Measurements from ENCODE around the gene HAND2.
A peak's percentile ranks its signal among the peaks of the same experiment; 100 is the strongest.

HAND2 gene

GRCh38 chr4:173507471-173508385 is 22.3 kb downstream of the HAND2 start:
- DNase-seq = peak; percentile 34
- Histone ChIP-seq H2BK5ac (ENCODE audit: low read length) (no peak overlapping the region), H3K36me3 (ENCODE audit: control insufficient read depth, insufficient read depth, low read length) (no peaks in the 10 kb centered on the region), H3K23ac (ENCODE audit: low read length) (no peak overlapping the region), H3K56ac (ENCODE audit: low read length) (no peak overlapping the region), H3K18ac (ENCODE audit: low read length) (no peak overlapping the region), H4K8ac (ENCODE audit: low read depth, low read length) (no peak overlapping the region), H4K5ac (ENCODE audit: low read length) (no peak overlapping the region), H3K4ac (ENCODE audit: low read depth, low read length) (no peak overlapping the region), H3K79me1 (ENCODE audit: low read length) (no peaks in the 10 kb centered on the region), H2BK120ac (ENCODE audit: low read depth, low read length) (no peak overlapping the region), H3K9ac (ENCODE audit: low read length) (no peak overlapping the region), H3K4me3 (ENCODE audit: low read length) (no peak overlapping the region), H3K27me3 (ENCODE audit: insufficient read depth, low read length, poor library complexity) (peaks cover 92% of the 10 kb centered on the region), H3K4me2 (ENCODE audit: low read length) (no peak overlapping the region), H2BK15ac (replicated peaks; ENCODE audit: low read depth) (no peak overlapping the region), H3K27ac (ENCODE audit: low read depth, low read length) (no peak overlapping the region), H2AK5ac (ENCODE audit: low read length) (no peak overlapping the region), H3K4me1 (ENCODE audit: control insufficient read depth, low read depth, low read length) (peaks cover 4% of the 10 kb centered on the region), H3K79me2 (ENCODE audit: control insufficient read depth, insufficient read depth, low read length) (no peaks in the 10 kb centered on the region)
- no CpG with 5 or more reads among the region's 27 CpGs for WGBS (ENCODE audit: extremely low coverage, insufficient coverage, low lambda C conversion rate)

GRCh38 chr4:173506597-173507211 is 23.3 kb downstream of the HAND2 start:
- H3K79me1 ChIP-seq (ENCODE audit: low read length) = no peaks in the 10 kb centered on the region
- H3K27me3 ChIP-seq (ENCODE audit: insufficient read depth, low read length, poor library complexity) = peaks cover 91% of the 10 kb centered on the region
- H3K36me3 ChIP-seq (ENCODE audit: control insufficient read depth, insufficient read depth, low read length) = no peaks in the 10 kb centered on the region
- no peak overlapping the region for H2BK120ac ChIP-seq (ENCODE audit: low read depth, low read length)
- peak; percentile 43 for DNase-seq
- no peak overlapping the region for H4K5ac ChIP-seq (ENCODE audit: low read length)
- H3K27ac ChIP-seq (ENCODE audit: low read depth, low read length) = no peak overlapping the region
- H4K8ac ChIP-seq (ENCODE audit: low read depth, low read length) = no peak overlapping the region
- no peaks in the 10 kb centered on the region for H3K79me2 ChIP-seq (ENCODE audit: control insufficient read depth, insufficient read depth, low read length)
- no peak overlapping the region for H3K4me3 ChIP-seq (ENCODE audit: low read length)
- H3K9ac ChIP-seq (ENCODE audit: low read length) = no peak overlapping the region
- H3K4me2 ChIP-seq (ENCODE audit: low read length) = peak overlapping the region; percentile 15
- no peak overlapping the region for H2BK15ac ChIP-seq (replicated peaks; ENCODE audit: low read depth)
- H3K4me1 ChIP-seq (ENCODE audit: control insufficient read depth, low read depth, low read length) = peaks cover 4% of the 10 kb centered on the region
- no peak overlapping the region for H2BK5ac ChIP-seq (ENCODE audit: low read length)
- H2AK5ac ChIP-seq (ENCODE audit: low read length) = no peak overlapping the region
- no CpG with 5 or more reads among the region's 35 CpGs for WGBS (ENCODE audit: extremely low coverage, insufficient coverage, low lambda C conversion rate)
- no peak overlapping the region for H3K23ac ChIP-seq (ENCODE audit: low read length)
- H3K56ac ChIP-seq (ENCODE audit: low read length) = peak overlapping the region; percentile 17
- H3K4ac ChIP-seq (ENCODE audit: low read depth, low read length) = no peak overlapping the region
- H3K18ac ChIP-seq (ENCODE audit: low read length) = no peak overlapping the region

GRCh38 chr4:173505924-173506518 is 24.0 kb downstream of the HAND2 start:
- H3K27me3 ChIP-seq (ENCODE audit: insufficient read depth, low read length, poor library complexity) = peaks cover 92% of the 10 kb centered on the region
- H2BK15ac ChIP-seq (replicated peaks; ENCODE audit: low read depth) = no peak overlapping the region
- no peak overlapping the region for H3K23ac ChIP-seq (ENCODE audit: low read length)
- H3K79me2 ChIP-seq (ENCODE audit: control insufficient read depth, insufficient read depth, low read length) = no peaks in the 10 kb centered on the region
- H3K79me1 ChIP-seq (ENCODE audit: low read length) = no peaks in the 10 kb centered on the region
- no peak overlapping the region for H3K4me2 ChIP-seq (ENCODE audit: low read length)
- H2BK120ac ChIP-seq (ENCODE audit: low read depth, low read length) = no peak overlapping the region
- WGBS (ENCODE audit: extremely low coverage, insufficient coverage, low lambda C conversion rate) = no CpG with 5 or more reads among the region's 9 CpGs
- no peak overlapping the region for H3K18ac ChIP-seq (ENCODE audit: low read length)
- no peak overlapping the region for H2BK5ac ChIP-seq (ENCODE audit: low read length)
- H3K4me3 ChIP-seq (ENCODE audit: low read length) = no peak overlapping the region
- H3K56ac ChIP-seq (ENCODE audit: low read length) = no peak overlapping the region
- H4K8ac ChIP-seq (ENCODE audit: low read depth, low read length) = no peak overlapping the region
- peaks cover 4% of the 10 kb centered on the region for H3K4me1 ChIP-seq (ENCODE audit: control insufficient read depth, low read depth, low read length)
- H3K36me3 ChIP-seq (ENCODE audit: control insufficient read depth, insufficient read depth, low read length) = no peaks in the 10 kb centered on the region
- H2AK5ac ChIP-seq (ENCODE audit: low read length) = no peak overlapping the region
- no peak overlapping the region for H3K9ac ChIP-seq (ENCODE audit: low read length)
- no peak overlapping the region for H4K5ac ChIP-seq (ENCODE audit: low read length)
- peak; percentile 89 for DNase-seq
- H3K4ac ChIP-seq (ENCODE audit: low read depth, low read length) = no peak overlapping the region
- H3K27ac ChIP-seq (ENCODE audit: low read depth, low read length) = no peak overlapping the region

- H2BK120ac ChIP-seq (ENCODE audit: low read depth, low read length) = no peak overlapping the region
These were observed 25.9 kb downstream of the HAND2 start for GRCh38 chr4:173504181-173504503.

GRCh38 chr4:173503330-173504180 is 26.5 kb downstream of the HAND2 start:
- no peaks in the 10 kb centered on the region for H3K79me2 ChIP-seq (ENCODE audit: control insufficient read depth, insufficient read depth, low read length)
- peak overlapping the region; percentile 15 for H3K23ac ChIP-seq (ENCODE audit: low read length)
- H3K79me1 ChIP-seq (ENCODE audit: low read length) = no peaks in the 10 kb centered on the region
- no peak overlapping the region for H3K4me3 ChIP-seq (ENCODE audit: low read length)
- H3K36me3 ChIP-seq (ENCODE audit: control insufficient read depth, insufficient read depth, low read length) = no peaks in the 10 kb centered on the region
- H3K4me1 ChIP-seq (ENCODE audit: control insufficient read depth, low read depth, low read length) = no peaks in the 10 kb centered on the region
- H2BK5ac ChIP-seq (ENCODE audit: low read length) = no peak overlapping the region
- no peak overlapping the region for H2BK15ac ChIP-seq (replicated peaks; ENCODE audit: low read depth)
- no peak overlapping the region for H3K4ac ChIP-seq (ENCODE audit: low read depth, low read length)
- no peak overlapping the region for H4K8ac ChIP-seq (ENCODE audit: low read depth, low read length)
- peaks cover 72% of the 10 kb centered on the region for H3K27me3 ChIP-seq (ENCODE audit: insufficient read depth, low read length, poor library complexity)
- no peak overlapping the region for H3K9ac ChIP-seq (ENCODE audit: low read length)
- H2BK120ac ChIP-seq (ENCODE audit: low read depth, low read length) = no peak overlapping the region
- no peak overlapping the region for H3K27ac ChIP-seq (ENCODE audit: low read depth, low read length)
- DNase-seq = no peak
- no peak overlapping the region for H4K5ac ChIP-seq (ENCODE audit: low read length)
- no peak overlapping the region for H3K18ac ChIP-seq (ENCODE audit: low read length)
- WGBS (ENCODE audit: extremely low coverage, insufficient coverage, low lambda C conversion rate) = no CpG with 5 or more reads among the region's 13 CpGs
- no peak overlapping the region for H3K4me2 ChIP-seq (ENCODE audit: low read length)
- H2AK5ac ChIP-seq (ENCODE audit: low read length) = no peak overlapping the region
- no peak overlapping the region for H3K56ac ChIP-seq (ENCODE audit: low read length)

More at GRCh38 chr4:173504181-173504503, 25.9 kb downstream of the HAND2 start:
- no CpG with 5 or more reads among the region's 7 CpGs for WGBS (ENCODE audit: extremely low coverage, insufficient coverage, low lambda C conversion rate)
- Histone ChIP-seq H3K27ac (ENCODE audit: low read depth, low read length) (no peak overlapping the region), H3K79me1 (ENCODE audit: low read length) (no peaks in the 10 kb centered on the region), H3K18ac (ENCODE audit: low read length) (no peak overlapping the region), H3K4me2 (ENCODE audit: low read length) (no peak overlapping the region), H3K27me3 (ENCODE audit: insufficient read depth, low read length, poor library complexity) (peaks cover 78% of the 10 kb centered on the region), H3K4me1 (ENCODE audit: control insufficient read depth, low read depth, low read length) (peaks cover 2% of the 10 kb centered on the region), H3K36me3 (ENCODE audit: control insufficient read depth, insufficient read depth, low read length) (no peaks in the 10 kb centered on the region), H3K9ac (ENCODE audit: low read length) (no peak overlapping the region), H2AK5ac (ENCODE audit: low read length) (no peak overlapping the region), H3K4me3 (ENCODE audit: low read length) (no peak overlapping the region), H3K56ac (ENCODE audit: low read length) (no peak overlapping the region), H2BK5ac (ENCODE audit: low read length) (no peak overlapping the region), H2BK15ac (replicated peaks; ENCODE audit: low read depth) (no peak overlapping the region), H4K5ac (ENCODE audit: low read length) (no peak overlapping the region), H3K23ac (ENCODE audit: low read length) (no peak overlapping the region), H3K79me2 (ENCODE audit: control insufficient read depth, insufficient read depth, low read length) (no peaks in the 10 kb centered on the region), H3K4ac (ENCODE audit: low read depth, low read length) (no peak overlapping the region), H4K8ac (ENCODE audit: low read depth, low read length) (no peak overlapping the region)
- no peak for DNase-seq
